GM19193 (cell line): ENCODE measurements around the gene EPHA1.

Experiments used
- POLR2A ChIP-seq: IDR thresholded peaks from 4 replicates; pipeline ENCODE4 v1.6.1; 2011; ENCODE audit not compliant: insufficient read depth, insufficient read length; ENCODE audit errors: extremely low read depth

The EPHA1 gene

DNA sequence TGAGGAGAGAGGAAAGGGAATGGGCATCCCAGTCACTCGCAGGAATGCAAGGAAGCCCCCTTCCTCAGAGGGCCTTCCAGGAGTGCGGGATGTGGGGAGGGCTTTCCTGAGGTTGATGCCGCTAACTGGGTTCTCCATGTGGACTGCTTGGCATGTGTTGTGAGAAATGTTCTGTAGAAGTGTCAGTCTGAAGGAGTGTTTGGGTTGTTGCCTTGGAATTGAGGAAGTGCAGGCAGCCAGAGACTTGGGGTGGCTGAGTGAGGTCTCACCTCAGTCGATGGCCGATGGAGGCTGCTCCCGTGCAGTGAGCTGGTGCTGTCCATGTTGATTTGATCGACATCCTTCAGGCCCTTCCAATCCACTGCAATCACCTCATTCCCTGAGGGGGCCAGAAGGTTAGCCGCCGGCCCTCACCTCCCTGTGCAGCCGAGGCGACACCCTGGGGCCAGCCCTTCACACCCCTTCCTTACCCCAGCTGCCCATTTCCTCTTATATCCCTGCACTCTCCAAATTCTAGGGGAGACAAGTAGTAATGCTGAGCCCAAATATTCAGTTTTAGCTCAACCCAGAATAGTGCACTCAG lies 48.8 kb downstream of the EPHA1 start:
- TF ChIP-seq POLR2A, result no peak

DNA sequence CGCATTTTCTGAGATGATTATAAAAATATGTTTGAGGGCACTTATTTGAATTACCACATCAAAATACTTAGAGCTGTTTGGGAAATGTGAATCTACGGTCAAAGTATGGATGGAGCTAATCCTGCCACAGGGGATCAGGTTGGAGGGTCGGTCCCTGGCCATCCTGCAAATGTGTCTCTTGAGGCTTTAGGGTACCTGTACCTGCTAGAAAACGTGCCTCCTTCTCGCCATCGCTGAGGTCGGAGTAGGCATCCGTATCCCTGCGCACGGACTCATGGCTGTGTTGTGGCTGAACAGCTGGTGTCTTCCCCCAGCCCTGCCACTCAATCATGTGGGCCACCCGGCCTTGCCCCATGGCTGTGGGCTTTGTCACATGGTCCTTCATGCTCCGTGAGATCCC lies 50.0 kb downstream of the EPHA1 start:
- TF ChIP-seq POLR2A, result no peak

DNA sequence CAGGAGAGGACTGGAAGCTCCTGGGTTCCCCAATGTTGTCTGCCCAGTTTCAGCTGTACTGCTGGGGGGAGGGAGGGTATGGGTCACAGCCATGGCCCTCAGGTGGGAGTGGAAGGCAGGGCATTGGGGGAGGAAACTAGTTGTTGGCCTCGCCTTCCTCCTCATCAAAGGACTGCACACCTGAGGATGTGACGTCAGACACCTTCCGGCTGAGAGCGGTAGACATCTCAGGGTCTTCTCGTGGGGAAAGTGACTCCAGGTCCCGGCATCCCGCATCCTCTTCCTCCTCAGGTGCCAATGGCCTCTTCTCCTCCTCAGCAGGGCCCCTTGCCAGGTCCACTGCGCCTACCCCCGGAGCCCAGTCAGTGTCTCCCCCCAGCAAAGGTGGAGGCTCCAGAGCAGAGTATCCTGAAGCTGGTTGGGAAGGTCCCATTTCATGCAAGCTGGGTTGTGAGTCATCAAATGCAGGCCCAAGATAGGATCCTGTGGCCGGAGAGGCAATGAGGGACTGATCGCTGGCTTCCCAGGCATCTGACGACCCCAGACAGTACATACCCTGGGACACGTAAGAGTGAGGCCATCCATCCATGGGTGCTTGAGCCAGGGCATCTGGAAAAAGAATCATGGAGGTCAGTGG lies 52.1 kb downstream of the EPHA1 start:
- TF ChIP-seq POLR2A, result no peak

DNA sequence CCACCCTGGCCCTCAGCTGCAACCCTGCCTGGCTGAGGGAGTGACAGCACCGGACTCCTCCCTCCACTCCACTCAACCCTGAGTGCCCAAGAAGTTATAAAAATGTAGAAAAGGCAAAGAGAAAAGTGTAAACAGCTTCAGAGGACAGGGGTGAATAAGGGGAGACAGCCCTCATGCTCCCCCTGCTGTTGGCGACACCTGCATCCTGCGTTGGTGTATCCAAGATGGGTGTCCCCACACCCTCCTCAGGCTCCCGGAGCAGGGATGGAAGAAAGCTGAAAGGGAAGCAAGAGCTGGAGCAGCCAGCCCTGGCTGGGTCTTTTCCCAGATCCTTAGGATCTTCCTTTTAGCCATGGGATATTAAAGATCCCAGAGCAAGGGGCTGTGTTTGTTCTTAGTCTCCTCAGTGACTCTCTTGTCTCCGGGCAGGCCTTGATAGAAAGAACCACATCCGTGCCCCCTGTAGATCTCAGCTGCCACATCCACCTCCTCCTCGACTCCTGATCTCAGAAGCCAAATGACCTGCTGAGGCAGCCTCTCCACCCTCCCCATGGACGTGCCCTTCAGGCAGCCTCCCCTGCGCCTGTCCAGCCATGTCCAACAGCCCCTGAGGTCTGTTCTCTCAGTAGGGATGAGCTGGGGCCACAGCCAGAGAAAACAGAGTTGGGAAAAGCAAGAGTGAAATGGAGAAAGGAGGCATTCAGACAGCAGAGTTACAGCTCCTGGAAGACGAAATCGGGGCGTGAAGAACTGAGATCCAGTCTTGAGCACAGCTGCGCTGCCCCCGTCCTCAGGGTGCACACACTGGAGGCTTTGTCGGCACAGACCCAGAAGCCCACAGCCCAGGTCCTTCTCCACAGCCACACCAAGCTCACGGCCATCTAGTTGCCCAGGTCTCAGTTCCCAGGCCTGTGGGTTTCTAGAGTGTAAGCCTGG lies 52.9 kb downstream of the EPHA1 start:
- TF ChIP-seq POLR2A, result no peak

DNA sequence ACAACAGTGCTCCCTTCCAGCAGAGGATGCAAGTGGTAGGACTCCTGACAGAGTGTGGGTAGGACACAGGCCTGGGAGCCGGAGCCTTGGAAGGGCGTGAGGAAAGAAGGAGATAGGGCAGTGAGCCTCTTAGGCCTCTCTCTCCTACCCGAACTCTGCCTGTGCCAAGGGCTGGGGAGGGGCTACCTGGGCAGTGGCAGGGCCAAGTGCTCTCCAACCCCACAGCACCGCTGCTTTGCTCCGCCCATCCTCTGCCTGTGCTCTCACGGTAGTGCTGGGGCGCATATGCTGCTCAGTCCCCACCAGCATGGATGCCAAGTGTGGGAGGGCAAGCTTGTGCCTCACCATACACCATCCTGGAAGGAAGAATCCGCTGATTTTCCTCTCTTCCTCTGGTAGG lies 53.7 kb downstream of the EPHA1 start:
- TF ChIP-seq POLR2A, result no peak

DNA sequence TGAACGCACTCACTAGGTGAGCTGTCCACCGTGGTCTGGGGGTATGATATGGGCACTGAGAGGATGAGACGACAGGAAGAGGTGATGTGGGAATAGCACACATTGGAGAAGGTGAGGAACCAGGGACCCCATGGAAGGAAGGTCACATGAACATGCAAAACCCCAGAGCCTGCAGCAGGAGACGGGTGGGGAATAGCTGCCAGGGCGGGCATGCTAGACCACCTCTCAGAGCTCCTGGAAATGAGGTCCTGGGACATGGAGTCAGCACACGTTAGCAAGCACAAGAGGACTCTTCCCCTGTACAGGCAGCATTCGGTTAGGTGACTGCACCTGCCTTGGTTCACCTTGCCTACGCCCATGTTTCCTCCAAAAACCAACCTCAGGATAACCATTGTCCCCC lies 54.3 kb downstream of the EPHA1 start:
- no peak for TF ChIP-seq POLR2A

DNA sequence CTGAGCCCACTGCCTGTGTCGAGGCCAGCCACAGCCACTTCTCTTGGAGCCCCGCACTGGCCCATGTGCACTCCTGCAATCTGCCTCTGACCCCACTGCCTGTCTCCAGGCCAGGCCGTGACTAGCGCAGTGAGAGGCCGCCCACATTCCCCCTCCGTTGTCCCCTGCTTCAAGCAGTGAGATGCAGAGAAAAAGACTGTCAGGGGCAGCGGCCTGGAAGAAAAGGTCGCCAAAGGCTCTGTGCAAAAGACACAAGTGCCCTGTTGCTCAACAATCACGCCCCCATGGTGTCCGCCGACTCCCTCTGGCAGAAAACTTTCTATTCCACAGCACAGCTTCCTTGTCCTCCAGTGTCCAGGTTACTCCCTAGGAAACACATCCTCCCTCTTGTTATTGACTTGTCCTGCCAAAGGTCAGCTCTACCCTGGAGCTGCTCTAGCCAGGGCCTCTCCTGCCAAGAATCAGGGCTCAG lies 56.1 kb downstream of the EPHA1 start:
- TF ChIP-seq POLR2A, result no peak

DNA sequence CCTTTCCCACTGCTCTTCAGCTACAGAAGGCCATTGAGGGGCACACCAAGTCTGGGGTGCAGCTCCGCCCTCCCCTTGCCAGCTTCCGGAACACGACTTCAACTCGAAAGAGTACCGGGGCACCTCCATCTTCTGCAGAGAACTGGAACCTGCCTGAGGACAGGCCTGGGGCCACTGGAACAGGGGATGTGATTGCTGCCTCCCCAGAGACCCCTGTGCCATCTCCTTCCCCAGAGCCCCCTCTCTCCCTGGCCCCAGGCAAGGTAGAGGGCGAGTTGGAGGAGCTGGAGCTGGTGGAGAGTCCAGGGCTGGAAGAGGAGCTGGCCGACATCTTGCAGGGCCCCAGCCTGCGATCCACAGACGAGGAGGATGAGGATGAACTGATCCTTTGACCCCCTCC lies 57.1 kb downstream of the EPHA1 start:
- TF ChIP-seq POLR2A, result no peak

DNA sequence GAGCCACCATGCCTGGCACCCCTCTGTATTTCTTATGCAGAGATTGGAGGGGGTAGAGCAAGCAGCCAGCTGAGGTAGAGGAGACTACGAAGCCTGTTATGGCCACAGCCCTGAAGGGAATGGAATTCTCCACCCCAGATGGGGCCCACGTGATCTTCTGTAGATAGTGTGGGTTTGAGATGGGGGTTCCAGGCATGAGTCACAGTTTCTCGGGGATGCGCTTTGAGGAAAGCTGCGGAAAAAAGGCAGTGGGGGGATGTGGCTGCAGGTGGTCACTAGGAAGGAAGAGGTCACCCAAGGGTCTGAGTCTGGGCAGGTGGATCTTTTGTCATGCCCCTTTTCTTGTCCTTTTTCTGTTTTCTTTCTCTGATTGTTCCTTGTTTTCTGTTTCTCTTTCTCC lies 57.6 kb downstream of the EPHA1 start:
- no peak for TF ChIP-seq POLR2A

DNA sequence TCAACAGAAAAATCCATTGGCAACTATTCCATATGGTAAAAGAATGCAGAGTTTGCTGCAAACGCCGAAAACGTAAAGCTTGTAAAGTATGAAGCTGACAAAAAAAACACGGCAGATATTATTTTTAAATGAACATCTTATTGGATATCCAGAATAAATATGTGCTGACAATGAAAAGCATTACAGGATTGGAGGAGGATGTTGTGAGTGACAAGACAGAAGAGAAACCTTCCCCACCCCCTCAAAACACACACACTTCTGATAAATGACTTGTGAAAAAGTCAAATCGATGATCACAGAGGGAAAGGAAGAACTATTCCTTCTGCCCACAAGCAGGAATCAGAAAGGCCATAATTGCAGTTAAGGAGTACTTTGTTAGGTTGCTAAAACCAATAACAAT lies 60.7 kb downstream of the EPHA1 start:
- TF ChIP-seq POLR2A, result no peak

DNA sequence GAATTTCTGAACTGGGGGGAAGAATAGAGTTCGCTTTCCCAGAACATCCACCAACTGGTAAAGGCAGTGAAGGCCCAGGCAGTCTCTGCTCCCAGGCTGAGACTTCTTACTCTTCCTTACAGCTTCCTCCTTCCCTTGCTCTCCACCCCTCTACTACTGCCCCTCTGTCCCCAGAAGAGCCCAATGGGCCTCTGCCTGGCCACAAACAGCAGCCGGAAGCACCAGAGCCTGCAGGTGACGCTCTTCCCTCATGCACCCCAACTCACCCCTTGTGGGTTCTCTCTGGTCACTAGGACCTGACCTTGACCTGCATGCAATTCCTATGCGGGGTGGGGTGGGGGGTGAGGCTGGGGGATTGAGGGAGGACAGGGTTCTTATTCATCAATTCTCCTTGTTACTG lies 62.6 kb downstream of the EPHA1 start:
- TF ChIP-seq POLR2A, result no peak

DNA sequence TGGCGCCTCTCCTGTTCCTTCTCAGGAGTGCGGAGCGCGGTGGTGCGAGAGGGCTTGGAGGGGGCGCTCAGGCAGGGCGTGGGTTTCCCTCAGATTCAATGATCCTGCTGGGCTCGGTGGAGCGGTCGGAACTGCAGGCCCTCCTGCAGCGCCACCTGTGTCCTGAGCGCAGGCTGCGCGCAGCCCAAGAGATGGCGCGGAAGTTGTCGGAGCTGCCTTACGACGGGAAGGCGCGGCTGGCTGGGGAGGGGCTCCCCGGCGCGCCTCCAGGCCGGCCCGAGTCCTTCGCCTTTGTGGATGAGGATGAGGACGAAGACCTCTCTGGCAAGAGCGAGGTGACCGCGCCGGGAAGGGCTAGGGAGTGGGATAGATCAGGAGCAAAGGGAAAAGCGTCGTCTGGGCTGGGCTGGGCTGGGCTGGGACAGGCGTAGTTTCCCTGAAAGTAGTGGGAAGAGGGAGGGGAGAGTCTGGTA lies 63.2 kb downstream of the EPHA1 start:
- TF ChIP-seq POLR2A, result no peak

DNA sequence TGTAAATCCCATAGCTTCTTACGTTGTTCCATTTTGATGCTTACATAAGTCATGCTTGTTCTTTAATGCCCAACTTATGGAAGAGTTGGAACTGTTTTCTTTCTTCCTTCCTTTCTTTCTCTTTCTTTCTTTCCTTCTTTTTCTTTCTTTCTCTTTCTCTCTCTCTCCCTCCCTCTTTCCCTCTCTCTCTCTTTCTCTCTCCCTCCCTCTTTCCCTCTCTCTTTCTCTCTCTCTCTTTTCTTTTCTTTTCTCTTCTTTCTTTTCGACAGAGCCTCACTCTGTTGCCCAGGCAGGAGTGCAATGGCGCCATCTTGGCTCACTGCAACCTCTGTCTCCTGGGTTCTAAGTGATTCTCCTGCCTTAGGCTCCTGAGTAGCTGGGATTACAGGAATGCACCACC lies 65.1 kb downstream of the EPHA1 start:
- TF ChIP-seq POLR2A, result no peak

DNA sequence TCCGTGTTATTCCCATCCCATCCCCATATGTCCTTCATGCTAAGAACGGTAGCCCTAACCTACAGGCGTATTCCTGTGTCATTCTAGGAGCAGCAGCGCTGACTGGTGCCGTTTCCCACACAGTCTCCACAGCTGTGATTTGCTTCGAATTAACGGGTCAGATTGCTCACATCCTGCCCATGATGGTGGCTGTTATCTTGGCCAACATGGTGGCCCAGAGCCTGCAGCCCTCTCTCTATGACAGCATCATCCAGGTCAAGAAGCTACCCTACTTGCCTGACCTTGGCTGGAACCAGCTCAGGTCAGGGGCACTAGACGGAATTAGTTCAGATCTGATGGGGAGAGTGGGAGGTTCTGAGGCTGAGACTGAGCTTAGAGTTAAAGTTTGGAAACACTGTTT lies 66.8 kb downstream of the EPHA1 start:
- no peak for TF ChIP-seq POLR2A
